ENCODE data around the gene SRPRB.

Gene SRPRB

DNA sequence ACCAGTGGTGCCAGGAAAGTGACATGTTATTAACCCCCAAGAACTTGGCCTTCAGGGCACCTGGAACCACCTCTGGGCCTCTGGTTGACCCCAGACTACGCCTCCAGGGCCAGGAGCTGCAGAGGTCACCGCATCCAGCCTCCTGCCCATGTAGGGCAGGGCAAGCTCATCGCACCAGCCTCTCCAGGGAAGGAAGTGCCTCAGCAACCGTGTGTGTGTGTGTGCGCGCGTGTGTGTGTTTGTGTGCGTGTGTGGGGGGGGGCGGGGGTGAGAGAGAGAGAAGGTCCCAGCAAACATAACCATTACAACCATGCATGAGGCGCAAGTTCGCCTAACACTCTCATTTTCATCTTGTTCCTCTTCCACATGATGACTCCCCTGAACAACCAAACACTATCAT, 58.3 kb downstream of the SRPRB start:
- Histone ChIP-seq H3K36me3 (ENCODE audit: control insufficient read depth in 1 of 2, insufficient read depth in 2 of 2, low read length in 2 of 2) (no peaks in the 10 kb centered on the region), H3K27me3 (ENCODE audit: low read depth, low read length) (no peaks in the 10 kb centered on the region), H3K4me3 (ENCODE audit: low read depth in 1 of 2, low read length in 2 of 2) (no peak overlapping the region), H3K4me1 (ENCODE audit: control insufficient read depth in 1 of 2, insufficient read depth in 2 of 2, low read length in 2 of 2) (peaks cover 0 to 11% of the 10 kb centered on the region in 2 donors), H3K27ac (ENCODE audit: low read length) (no peak overlapping the region), H3K9me3 (ENCODE audit: control insufficient read depth in 1 of 2, low read length in 2 of 2) (no peaks in the 10 kb centered on the region)

GRCh38 chr3:133864616-133865015, 59.0 kb downstream of the SRPRB start:
- Histone ChIP-seq H3K27ac (ENCODE audit: low read length) (no peak overlapping the region), H3K36me3 (ENCODE audit: control insufficient read depth in 1 of 2, insufficient read depth in 2 of 2, low read length in 2 of 2) (no peaks in the 10 kb centered on the region), H3K27me3 (ENCODE audit: low read depth, low read length) (no peaks in the 10 kb centered on the region), H3K4me1 (ENCODE audit: control insufficient read depth in 1 of 2, insufficient read depth in 2 of 2, low read length in 2 of 2) (peaks cover 0 to 18% of the 10 kb centered on the region in 2 donors), H3K9me3 (ENCODE audit: control insufficient read depth in 1 of 2, low read length in 2 of 2) (no peaks in the 10 kb centered on the region), H3K4me3 (ENCODE audit: low read depth in 1 of 2, low read length in 2 of 2) (no peak overlapping the region)

DNA sequence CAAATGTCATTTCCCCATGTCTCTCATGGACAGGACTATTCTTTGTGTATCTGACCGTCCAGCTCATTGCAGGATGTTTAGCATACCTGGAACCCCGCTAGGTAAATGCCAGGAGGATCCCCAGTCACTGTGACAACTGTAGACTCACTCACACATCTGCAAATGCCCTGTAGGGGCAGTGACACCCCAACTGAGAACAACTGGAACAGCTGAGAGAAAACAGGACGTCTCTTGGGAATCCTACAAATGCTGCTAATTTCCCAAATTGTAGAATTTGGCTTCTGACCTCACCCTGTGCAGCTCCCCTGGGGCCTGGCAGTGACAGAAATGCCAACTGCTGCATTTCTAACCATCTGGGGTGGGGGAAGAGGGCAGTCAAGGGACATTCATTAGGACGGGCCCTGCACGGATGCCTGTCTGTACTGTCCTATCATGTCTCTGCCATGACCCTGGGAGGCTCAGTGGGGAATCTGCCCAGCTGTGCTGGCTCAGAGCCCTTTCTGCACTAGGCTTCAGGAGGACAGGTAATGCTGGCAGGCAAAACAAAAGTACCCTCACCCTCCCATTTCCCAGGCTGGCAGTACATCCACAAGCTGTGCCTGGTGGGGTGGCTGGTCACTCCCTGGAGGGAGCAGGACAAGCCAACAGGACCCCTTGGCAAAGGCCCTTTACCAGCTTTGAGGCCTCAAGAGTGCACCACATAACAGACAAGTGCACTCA, 59.7 kb downstream of the SRPRB start:
- H3K27ac ChIP-seq (ENCODE audit: low read length), result no peak overlapping the region
- H3K4me1 ChIP-seq (ENCODE audit: control insufficient read depth in 1 of 2, insufficient read depth in 2 of 2, low read length in 2 of 2), result peaks cover 0 to 18% of the 10 kb centered on the region in 2 donors
- H3K27me3 ChIP-seq (ENCODE audit: low read depth, low read length), result no peaks in the 10 kb centered on the region
- H3K36me3 ChIP-seq (ENCODE audit: control insufficient read depth in 1 of 2, insufficient read depth in 2 of 2, low read length in 2 of 2), result no peaks in the 10 kb centered on the region
- no peak overlapping the region for H3K4me3 ChIP-seq (ENCODE audit: low read depth in 1 of 2, low read length in 2 of 2)
- no peaks in the 10 kb centered on the region for H3K9me3 ChIP-seq (ENCODE audit: control insufficient read depth in 1 of 2, low read length in 2 of 2)

DNA sequence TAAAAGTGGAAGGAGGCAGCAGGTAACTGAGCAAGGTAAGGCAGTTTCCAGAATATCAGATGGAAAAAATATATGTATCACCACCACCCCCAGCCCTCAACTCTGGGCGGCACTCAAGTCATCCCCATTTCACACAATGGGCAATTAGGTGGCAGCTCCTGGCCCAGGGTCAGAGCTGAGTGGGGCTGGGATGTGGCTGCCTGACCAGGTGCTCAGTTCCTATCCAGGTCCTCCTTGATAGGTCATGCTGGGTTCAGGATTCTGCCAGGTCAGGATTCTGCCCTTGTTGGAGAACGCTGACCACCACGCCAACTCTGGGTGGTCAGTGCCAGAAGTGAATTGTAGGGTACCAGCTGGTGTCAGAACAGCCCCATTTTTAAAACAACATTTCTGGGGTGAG, 60.5 kb downstream of the SRPRB start:
- no peak overlapping the region for H3K4me3 ChIP-seq (ENCODE audit: low read depth in 1 of 2, low read length in 2 of 2)
- peaks cover 0 to 18% of the 10 kb centered on the region in 2 donors for H3K4me1 ChIP-seq (ENCODE audit: control insufficient read depth in 1 of 2, insufficient read depth in 2 of 2, low read length in 2 of 2)
- no peaks in the 10 kb centered on the region for H3K27me3 ChIP-seq (ENCODE audit: low read depth, low read length)
- H3K9me3 ChIP-seq (ENCODE audit: control insufficient read depth in 1 of 2, low read length in 2 of 2), result no peaks in the 10 kb centered on the region
- no peaks in the 10 kb centered on the region for H3K36me3 ChIP-seq (ENCODE audit: control insufficient read depth in 1 of 2, insufficient read depth in 2 of 2, low read length in 2 of 2)
- H3K27ac ChIP-seq (ENCODE audit: low read length), result no peak overlapping the region

GRCh38 chr3:133868186-133868585, 62.6 kb downstream of the SRPRB start:
- Histone ChIP-seq H3K27ac (ENCODE audit: low read length) (no peak overlapping the region), H3K9me3 (ENCODE audit: control insufficient read depth in 1 of 2, low read length in 2 of 2) (no peaks in the 10 kb centered on the region), H3K27me3 (ENCODE audit: low read depth, low read length) (no peaks in the 10 kb centered on the region), H3K4me1 (ENCODE audit: control insufficient read depth in 1 of 2, insufficient read depth in 2 of 2, low read length in 2 of 2) (peaks cover 0 to 25% of the 10 kb centered on the region in 2 donors), H3K36me3 (ENCODE audit: control insufficient read depth in 1 of 2, insufficient read depth in 2 of 2, low read length in 2 of 2) (no peaks in the 10 kb centered on the region), H3K4me3 (ENCODE audit: low read depth in 1 of 2, low read length in 2 of 2) (no peak overlapping the region)

DNA sequence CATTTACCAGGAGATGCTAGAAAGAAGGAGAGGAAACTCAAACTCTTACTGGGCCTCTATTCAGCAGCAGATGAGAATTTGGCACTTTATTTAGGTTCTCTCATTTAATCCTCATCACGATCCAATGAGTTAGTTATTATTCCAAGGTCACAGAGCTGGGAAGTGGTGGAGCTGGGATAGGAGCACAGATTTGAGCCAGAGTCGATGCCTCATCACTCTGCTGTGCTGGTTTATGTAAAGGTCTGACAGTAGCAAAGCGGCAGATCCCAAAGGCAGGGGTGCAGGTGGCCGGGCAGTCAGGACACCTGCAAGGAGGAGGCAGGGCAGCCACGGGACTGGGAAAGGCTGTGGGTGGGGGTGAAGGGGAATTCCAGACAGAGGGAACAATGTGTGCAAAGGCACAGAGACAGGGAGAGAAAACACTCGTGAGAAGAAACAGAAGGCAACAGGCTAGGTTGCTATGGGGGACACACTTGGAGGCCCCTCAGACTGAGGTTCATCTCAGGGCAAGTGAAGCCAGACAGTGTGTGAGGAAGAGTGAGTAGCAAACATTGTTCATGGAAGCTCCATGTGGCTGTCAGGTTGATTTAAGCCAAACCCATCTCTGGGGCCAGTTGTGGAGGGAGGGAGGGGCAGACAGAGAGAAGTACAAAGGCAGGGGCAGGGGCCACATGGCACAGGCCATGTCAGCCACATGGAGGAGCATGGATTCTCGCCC, 63.3 kb downstream of the SRPRB start:
- no peak overlapping the region for H3K4me3 ChIP-seq (ENCODE audit: low read depth in 1 of 2, low read length in 2 of 2)
- H3K27ac ChIP-seq (ENCODE audit: low read length), result no peak overlapping the region
- H3K4me1 ChIP-seq (ENCODE audit: control insufficient read depth in 1 of 2, insufficient read depth in 2 of 2, low read length in 2 of 2), result peaks cover 0 to 25% of the 10 kb centered on the region in 2 donors
- no peaks in the 10 kb centered on the region for H3K36me3 ChIP-seq (ENCODE audit: control insufficient read depth in 1 of 2, insufficient read depth in 2 of 2, low read length in 2 of 2)
- H3K27me3 ChIP-seq (ENCODE audit: low read depth, low read length), result no peaks in the 10 kb centered on the region
- H3K9me3 ChIP-seq (ENCODE audit: control insufficient read depth in 1 of 2, low read length in 2 of 2), result no peaks in the 10 kb centered on the region

DNA sequence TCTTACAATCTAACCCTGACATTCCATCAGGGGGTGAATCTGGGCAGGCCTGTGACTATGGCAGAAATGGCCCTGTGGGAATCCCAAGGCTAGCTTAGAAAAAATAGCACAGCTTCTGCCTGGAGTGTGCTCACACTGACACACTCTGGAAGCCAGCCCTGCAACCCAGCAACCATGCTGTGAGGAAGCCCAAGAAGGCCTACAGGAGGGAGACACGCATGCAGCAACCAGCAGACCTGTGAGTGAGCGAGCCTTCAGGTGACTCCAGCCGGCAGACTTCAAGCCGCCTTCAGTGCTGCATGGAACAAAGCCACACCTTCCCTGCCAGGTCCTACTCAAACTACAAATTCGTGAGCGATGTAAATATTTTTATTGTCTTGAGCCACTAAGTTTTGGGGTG, 64.0 kb downstream of the SRPRB start:
- Histone ChIP-seq H3K27me3 (ENCODE audit: low read depth, low read length) (no peaks in the 10 kb centered on the region), H3K4me3 (ENCODE audit: low read depth in 1 of 2, low read length in 2 of 2) (no peak overlapping the region), H3K36me3 (ENCODE audit: control insufficient read depth in 1 of 2, insufficient read depth in 2 of 2, low read length in 2 of 2) (no peaks in the 10 kb centered on the region), H3K4me1 (ENCODE audit: control insufficient read depth in 1 of 2, insufficient read depth in 2 of 2, low read length in 2 of 2) (peaks cover 0 to 25% of the 10 kb centered on the region in 2 donors), H3K27ac (ENCODE audit: low read length) (no peak overlapping the region), H3K9me3 (ENCODE audit: control insufficient read depth in 1 of 2, low read length in 2 of 2) (no peaks in the 10 kb centered on the region)

- no peak overlapping the region for H3K4me3 ChIP-seq (ENCODE audit: low read depth in 1 of 2, low read length in 2 of 2)
- H3K27ac ChIP-seq (ENCODE audit: low read length), result no peak overlapping the region
- peaks cover 0 to 22% of the 10 kb centered on the region in 2 donors for H3K4me1 ChIP-seq (ENCODE audit: control insufficient read depth in 1 of 2, insufficient read depth in 2 of 2, low read length in 2 of 2)
- H3K9me3 ChIP-seq (ENCODE audit: control insufficient read depth in 1 of 2, low read length in 2 of 2), result no peaks in the 10 kb centered on the region
- H3K27me3 ChIP-seq (ENCODE audit: low read depth, low read length), result no peaks in the 10 kb centered on the region
- H3K36me3 ChIP-seq (ENCODE audit: control insufficient read depth in 1 of 2, insufficient read depth in 2 of 2, low read length in 2 of 2), result no peaks in the 10 kb centered on the region
Measured at GRCh38 chr3:133870822-133871221, 65.2 kb downstream of the SRPRB start.

Data from muscle layer of duodenum (tissue), 2 donors.